NT2/D1 (cell line): ENCODE data around the gene CACNA1D.

Source experiments
- SUZ12 ChIP-seq: IDR thresholded peaks from 2 replicates; pipeline ENCODE4 v1.6.1; 2011; ENCODE audit not compliant: insufficient read length, insufficient read depth; ENCODE audit errors: extremely low read depth
- YY1 ChIP-seq: IDR thresholded peaks from 2 replicates; pipeline ENCODE4 v1.6.1; 2011; ENCODE audit not compliant: insufficient read length, insufficient read depth

DNA sequence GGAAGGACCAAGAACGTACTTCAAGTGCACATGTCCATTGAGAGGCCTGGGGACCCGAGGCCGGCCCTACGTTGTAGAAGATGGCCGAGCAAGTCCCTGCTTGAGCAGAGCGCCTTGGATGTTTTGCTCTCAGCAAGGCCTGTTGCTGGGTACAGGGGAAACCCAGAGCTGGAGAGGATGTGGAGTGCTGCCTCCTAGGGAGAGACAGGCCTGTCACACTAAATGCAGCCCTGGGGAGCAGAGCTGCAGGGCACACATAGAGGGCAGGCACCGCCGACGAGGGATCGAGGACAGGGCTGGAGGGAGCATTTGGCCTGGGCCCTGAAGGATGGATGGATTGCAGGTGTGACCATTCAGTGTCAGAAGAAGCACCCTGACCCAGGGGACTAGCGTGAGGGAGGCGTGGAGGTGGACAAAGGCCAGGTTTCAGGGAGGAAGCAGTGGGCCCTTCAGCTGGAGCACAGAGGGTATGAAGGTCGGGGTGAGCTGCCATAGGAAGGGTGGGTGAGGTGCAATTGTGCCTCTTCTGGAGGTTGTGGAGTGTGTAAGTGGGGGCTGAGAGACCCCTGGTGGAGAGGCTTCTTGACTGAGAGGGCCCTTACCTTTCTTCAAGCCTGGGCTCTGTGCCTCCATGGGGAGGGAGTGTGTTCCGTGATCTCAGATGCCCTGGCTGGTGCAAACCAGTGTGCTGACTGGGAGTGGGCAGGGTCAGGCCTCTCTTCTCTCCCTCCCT is 209.4 kb downstream of the CACNA1D start:
- TF ChIP-seq YY1: no peak
- TF ChIP-seq SUZ12: no peak
